ENCODE measurements around the gene DAB1.

GRCh38 chr1:57294177-57294576, 129.7 kb downstream of the DAB1 start:
- TF ChIP-seq EZH2 (IDR thresholded peaks at IDR 0.05) = no peak
- TF ChIP-seq CTCF (IDR thresholded peaks at IDR 0.05) = no peak
- no peak for TF ChIP-seq EZH2phosphoT487 (IDR thresholded peaks at IDR 0.05)

All from neural progenitor cell (in vitro differentiated cells).